HG02642 (cell line): Measurements from ENCODE around the gene CD2AP.
"Not testable (repeated sequence)": the region's sequence is repeated elsewhere in the genome, so short reads cannot be mapped to it uniquely, and the experiment has no call there.

Experiments
- ATAC-seq: cut with Tn5 transposase; IDR thresholded peaks from one replicate; pipeline ENCODE4 v1.9.1; 2021; ENCODE audit warnings: mild to moderate bottlenecking; ENCODE audit not compliant: unreplicated experiment, poor library complexity

Gene CD2AP

DNA sequence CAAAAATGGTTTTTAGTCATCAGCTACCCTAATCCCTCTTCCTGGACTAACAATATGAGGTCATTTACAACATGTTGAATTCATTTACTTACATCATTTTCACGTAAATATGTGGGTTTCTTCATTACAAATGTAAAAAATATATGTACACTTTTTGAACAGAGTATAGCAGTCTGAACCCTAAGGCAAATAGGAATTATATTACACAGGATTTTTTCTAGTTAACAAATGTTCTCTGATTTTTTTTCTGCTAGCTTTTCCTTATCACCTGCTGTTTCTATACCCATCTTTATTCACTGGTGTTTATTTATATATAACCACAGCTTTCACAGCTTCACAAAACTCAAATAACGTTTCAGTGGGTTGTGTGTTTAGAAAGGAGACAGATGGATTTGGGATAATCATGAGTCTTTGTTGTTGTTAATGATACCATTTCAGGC lies 21.0 kb upstream of the CD2AP start:
- ATAC-seq = no peak

DNA sequence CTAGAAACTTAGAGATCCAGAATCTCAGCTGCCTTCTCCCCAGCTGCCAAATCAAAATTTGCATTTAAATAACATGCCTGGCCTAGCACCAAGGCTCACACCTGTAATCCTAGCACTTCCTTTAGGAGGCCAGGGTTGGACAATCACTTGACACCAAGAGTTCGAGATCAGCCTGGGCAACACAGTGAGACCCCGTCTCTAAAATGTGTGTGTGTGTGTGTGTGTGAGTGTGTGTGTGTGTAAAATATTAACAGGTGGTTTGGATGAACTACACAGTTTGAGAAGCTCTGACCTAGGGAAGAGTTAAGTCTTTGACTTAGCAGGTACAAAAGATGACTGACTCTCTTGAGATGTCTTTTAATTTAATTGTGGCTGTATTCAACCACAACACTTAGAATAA lies 20.2 kb upstream of the CD2AP start:
- no peak for ATAC-seq

DNA sequence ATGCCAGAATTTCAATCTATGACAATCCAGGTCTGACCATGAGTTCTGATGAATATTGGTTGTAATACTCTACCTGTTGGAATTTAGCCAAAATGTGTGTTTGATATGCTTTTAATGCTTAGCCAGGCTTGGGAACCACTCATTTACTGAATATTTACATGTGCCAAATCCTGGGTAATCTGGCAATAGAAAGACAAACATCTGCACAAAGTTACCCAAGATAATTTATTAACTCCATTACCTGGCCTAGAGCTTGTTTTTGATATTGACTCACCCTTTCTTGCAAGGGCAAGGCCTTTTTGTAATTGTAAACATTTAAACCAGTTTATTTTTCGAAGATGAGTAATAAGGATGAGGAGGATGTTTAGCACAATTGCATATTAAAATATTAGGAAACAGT lies 13.5 kb upstream of the CD2AP start:
- no peak for ATAC-seq

DNA sequence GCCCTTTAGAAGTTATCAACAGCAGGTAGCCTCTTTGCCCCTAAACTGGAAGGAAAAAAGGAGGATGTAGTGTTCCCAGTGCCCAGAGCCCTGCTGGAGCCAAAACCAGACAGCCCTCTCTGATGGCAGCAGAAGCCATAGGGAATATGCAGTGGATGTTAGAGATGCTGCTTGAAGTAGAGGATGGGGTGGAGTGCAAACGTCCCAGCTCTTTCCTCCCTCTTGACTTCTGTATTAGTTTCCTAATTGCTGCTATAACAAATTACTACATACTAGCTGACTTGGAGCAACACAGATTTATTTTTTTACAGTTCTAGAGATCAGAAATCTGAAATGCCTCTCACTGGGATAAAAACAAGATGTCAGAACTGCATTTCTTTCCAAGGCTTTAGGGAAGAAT lies 12.5 kb upstream of the CD2AP start:
- no peak for ATAC-seq

DNA sequence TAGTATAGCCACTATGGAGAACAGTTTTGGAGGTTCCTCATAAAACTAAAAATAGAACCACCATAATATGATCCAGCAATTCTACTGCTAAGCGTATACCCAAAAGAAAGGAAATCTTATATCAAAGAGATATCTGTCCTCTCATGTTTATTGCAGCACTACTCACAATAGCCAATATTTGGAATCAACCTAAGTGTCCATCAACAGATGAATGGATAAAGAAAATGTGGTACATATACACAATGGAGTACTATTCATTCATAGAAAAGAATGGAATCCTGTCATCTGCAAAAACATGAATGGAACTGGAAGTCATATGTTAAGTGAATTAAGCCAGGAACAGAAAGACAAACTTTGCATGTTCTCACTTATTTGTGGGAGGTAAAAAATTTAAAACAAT lies 5.7 kb upstream of the CD2AP start:
- no peak for ATAC-seq

DNA sequence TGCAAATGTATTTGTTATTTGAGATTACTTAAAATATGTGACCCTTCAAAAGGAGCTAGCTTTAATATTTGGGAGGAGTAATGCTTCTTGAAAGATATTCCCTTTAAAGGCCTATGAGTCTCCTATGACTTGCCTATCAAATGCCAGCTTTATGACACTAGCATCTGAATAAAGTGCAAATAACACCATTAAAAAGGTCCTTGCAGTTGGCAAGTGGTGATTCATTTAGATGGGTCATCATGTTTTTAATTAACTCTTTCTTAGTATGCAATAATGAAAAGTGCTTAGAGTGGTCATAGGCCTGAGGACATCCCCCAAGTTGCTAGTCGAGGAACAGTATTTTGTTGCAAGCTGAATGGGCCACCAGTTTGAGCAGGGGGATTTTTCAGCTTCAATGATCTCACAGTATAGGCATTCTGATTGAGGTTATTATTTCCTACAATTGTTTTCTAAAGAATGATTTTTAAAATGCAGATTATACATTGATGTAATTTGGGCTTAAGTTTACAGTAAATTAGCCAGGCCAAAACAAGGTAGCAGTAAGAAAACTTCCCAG lies 3.7 kb upstream of the CD2AP start:
- no peak for ATAC-seq

DNA sequence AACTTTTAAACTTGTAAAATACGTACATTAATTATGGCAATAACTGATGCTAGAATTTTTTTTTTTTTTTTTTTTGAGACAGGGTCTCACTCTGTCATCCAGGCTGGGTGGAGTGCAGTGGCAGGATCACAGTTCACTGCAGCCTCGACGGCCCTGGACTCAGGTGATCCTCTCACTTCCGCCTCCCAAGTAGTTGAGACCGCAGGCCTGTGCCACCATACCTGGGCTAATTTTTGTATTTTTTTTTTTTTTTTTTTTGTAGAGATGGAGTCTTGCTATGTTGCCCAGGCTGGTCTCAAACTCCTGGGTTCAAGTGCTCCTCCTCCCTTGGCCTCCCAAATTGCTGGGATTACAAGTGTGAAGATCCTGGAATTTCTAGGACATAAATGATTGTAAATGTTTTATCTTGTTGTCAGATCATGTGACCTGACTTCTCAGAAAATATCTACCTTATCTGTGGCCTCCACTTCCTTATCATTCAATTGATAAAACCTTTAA lies 2.2 kb upstream of the CD2AP start:
- no peak for ATAC-seq

DNA sequence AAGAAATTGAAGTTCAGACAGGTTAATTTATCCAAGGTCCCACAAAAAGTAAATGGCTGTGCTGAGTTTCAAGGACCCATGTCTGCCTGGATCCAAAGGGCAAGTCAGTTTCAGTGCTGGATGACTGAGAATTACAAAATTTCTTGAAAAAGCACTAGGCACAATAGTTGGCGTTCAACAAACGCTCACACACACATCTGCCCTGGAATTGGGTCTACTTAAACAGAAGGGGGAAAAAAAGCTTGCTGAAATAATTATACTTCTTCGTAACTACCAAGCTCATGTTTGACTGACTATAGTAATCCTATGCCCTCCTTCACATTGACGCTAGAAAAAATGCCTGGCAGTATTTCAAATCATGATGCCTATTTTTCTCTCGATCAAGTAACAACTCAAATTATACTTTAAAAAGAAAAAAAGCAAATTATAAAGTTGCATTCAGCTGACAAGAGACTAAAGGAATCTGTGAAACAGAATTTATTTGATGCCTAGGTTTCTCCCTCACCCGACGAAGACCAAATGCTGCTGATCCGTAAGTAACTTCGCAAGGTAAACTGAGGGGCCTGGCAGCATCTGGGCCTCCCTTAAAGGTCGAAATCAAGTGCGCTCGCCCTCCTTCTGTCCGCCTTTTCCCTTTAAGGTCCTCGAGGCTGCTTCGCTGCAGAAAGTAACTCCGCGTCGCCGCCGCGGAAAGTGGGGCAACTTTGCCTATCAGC lies 650 bp upstream of the CD2AP start:
- no peak for ATAC-seq

DNA sequence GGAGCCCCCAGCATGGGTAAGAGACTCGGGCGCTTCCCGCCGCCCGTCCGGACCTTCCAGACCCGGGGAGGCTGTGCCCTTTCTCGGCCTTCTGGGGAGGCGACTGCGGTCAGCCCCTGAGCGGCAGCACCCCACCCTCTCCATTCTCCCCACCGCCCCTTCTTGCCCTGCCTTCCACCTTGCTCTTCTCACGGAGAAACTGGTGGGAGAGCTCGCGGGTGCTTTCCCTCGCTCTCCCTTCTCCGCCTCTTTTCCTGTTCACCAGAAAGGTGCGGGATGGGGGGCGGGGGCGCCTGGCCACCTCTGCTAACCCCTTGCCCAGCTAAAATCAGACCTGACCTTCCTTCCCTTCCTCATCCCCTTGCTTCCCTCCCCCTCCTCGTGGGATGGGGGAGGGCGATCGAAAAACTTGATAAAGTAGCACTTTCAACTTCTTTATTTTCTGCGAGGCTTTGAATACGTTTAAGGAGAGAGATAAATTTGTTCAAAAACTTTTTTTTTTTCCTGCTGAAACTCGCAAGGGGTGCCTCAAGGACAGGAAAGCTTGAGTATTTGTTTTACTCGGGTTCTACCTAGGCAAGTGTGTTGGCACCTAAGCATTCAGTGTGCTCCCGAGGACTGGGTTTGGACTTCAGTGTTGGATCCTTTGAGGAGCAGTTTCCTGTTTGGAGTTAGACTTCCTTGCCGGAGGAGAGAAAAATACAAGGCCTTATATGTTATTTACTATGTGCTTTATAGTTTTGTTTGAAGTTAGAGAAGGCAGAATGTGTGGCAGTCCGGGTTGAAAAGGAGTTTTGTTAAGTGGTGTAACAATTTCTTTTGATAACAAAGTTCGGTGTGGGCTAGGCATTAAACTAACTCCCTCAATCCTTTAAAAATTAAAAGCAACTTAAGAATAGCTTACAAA lies 897 bp downstream of the CD2AP start:
- ATAC-seq = peak; percentile 39

DNA sequence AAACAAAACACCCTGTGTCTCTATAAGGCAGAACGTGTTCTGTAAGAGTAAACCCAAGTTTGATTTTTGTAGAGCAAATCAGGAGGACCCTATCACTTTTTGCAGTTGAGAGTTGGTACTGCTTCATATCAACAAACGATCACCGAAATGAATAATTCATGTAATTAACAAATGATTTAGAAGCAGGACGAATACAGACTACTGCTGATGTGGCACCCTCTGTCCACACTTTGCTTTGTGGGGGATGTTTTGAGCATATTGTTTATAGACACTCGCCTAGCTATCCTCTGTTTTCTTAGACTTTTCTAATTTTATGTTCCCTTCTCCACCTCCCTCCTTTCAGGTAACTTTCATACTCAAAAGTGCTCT lies 1.5 kb downstream of the CD2AP start:
- no peak for ATAC-seq

DNA sequence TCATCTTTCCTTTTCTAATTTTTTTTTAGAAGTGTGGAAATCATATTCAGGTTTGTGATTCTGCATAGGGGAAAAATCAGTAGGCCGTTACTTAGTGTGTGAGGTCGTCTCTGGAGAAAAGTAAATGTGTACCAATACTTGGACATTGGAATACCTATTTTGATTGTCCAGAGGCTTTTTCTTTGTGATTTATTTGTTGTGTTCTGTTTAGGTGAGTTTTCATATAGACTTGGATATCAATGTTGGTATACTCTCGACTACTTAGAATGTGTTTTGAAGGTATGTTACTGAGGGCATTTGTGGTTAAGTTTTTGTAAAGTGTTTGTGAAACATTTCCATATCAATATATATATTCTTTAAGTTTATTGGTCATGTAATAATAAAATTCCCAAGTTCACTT lies 2.3 kb downstream of the CD2AP start:
- no peak for ATAC-seq

DNA sequence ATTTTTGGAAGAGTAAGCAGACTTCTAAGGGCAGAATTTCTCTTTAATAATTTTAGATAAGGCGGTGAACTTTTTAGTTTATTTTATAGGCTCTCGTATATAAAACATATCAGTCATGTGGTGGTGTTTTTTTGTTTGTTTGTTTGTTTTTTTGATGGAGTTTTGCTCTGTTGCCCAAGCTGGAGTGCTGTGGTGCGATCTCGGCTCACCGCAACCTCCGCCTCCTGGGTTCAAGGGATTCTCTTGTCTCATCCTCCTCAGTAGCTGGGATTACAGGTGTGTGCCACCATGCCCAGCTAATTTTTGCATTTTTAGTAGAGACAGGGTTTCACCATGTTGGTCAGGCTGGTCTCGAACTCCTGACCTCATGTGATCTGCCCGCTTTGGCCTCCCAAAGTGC lies 3.6 kb downstream of the CD2AP start:
- not testable (repeated sequence) for ATAC-seq

DNA sequence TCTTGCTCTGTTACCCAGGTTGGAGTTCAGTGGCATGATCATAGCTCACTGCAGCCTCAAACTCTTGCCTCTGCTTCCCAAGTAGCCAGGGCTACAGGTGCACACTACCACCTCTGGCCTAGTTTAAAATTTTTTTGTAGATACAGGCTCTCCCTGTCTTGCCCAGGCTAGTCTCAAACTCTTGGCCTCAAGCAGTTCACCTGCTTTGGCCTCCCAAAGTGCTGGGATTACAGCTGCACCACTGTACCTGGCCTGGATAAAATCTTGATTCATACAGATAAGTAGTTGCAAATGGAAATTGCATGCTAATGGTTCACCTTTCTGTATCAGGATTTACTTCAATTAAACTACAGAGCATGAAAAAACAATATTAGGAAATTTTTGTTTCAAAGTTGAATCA lies 4.2 kb downstream of the CD2AP start:
- ATAC-seq = no peak

DNA sequence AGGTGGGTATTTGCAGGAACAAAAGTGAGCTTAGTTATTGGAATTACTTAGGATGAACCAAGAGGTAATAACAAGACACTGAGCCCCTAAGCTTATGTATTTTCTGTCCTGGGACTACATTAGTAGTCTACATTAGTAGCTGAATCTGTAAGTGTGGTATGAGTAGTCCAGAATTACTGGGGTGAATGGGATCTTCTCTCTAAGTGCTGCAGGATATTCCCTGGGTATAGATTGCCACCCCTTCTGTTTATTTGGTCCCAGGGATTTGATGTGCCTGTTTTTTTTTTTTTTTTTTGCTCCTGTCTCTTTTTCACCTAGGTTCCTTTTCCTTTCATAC lies 5.9 kb downstream of the CD2AP start:
- ATAC-seq = peak; percentile 36

DNA sequence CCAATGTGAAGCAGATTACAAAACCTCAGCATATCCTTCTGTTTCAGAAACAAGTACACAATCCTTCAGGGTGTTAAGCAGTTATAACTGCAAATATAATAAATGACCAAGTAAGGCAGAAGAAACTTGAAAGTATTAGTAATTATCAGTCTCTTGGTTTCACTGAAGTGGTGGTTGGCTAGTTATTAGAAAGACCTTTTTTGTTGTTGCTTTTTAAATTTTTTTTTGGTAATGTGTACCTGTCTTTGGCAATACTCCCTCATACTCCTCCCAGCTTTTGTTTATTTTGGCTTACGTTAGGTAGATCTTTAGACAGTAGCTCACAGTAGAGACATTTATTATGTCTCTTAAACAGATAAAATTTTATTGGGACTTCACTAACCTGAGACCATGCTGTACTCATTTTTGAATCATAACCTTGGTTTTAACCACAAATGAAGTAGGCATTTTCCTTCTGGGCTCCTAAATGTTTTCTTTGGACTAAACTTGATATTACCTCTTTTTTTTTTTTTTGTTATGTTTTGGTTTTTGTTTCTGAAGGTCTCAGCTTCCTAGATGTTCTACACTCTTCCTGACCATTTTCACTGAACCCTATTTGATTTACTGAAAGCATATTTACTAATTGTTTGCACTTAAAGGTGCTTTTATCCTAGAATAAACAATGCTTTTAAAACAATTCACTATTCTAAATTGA lies 6.4 kb downstream of the CD2AP start:
- ATAC-seq = peak; percentile 52

DNA sequence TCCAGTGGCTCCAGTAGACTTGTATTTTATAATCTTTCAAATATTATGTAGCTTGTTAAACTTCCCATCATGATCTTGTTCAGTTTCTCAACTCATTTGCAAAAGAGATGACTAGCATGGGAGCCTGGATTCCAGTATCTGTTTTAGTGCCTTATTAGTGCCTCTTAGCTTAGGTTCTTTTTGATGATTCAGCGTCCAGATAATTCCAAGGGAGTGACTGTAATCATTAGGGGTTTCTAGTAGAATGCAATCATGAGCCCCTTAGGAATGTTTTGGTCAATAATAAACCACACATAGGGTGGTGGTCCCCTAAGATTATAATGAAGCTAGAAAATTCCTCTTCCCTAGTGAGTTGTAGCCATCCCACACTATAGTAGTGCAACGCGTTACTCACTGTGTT lies 7.0 kb downstream of the CD2AP start:
- ATAC-seq = no peak

DNA sequence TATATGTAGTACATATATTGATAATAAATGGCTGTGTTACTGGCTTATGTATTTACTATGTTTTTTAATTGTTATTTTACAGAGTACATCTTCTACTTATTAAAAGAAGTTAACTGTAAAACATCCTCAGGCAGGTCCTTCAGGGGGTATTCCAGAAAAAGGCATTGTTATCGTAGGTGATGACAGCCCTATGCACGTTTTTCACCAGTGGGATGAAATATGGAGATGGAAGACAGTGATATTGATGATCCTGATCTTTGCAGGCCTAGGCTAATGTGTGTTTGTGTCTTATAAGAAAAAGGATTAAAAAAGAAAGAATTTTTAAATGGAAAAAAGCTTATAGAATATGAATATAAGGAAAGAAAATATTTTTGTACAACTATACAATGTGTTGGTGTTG lies 7.5 kb downstream of the CD2AP start:
- ATAC-seq = no peak

DNA sequence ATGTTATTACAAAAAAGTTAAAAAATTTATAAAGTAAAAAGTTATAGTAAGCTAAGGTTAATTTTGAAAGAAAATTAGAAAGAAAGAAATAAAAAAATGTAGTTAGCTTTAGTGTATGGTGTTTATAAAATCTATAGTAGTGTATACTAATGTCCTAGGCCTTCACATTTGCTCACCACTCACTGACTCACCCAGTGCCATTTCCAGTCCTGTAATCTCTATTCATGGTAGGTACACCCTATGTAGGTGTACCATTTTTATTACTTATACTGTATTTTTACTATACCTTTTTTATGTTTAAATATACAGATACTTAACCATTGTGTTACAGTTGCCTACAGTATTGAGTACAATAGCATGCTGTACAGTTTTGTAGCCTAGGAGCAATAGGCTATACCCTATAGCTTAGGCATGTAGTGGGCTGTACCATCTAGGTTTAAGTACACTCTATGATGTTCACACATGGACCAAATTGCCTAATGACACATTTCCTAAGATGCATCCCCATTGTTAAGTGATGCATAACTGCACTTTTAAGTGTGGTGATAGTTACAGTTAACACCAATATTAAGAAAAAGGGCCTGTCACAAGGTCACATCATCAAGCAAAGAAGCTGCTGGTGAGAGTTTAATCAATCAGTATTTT lies 8.0 kb downstream of the CD2AP start:
- ATAC-seq = no peak

DNA sequence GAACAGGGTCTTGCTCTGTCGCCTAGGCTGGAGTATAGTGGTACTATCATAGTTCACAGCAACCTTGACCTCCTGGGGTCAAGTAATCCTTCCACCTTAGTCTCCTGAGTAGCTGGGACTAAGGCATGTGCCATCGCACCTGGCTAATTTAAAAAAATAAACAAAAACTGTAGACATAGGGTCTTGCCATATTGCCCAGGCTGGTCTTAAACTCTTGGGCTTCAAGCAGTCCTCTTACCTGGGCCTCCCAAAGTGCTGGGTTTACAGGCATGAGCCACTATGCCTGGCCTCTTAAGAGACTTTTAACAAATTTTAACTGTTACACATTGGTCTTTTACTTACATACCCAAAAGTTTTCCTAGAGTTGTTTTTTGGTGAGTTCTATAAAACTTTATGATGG lies 12.4 kb downstream of the CD2AP start:
- ATAC-seq = no peak

DNA sequence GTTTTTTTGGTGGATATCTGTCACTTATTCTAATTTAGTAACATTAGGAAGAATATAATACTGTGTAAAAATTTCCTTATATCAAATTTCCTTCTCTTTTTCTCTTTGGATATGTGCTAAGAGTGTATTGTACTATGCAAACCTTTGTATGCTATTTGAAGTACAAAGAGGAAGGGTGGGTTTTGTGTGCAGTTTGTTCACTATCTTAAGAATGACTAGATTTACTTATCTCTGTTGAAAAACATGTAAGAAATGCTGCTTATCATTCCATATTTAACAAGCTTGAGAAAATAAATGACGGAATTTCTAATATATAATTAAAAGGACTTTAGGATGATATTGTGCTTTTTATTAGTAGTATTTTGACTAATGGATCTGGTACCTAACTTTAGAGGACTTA lies 13.1 kb downstream of the CD2AP start:
- ATAC-seq = no peak
